ENCODE data around the gene SIRPB2.

Gene SIRPB2

DNA sequence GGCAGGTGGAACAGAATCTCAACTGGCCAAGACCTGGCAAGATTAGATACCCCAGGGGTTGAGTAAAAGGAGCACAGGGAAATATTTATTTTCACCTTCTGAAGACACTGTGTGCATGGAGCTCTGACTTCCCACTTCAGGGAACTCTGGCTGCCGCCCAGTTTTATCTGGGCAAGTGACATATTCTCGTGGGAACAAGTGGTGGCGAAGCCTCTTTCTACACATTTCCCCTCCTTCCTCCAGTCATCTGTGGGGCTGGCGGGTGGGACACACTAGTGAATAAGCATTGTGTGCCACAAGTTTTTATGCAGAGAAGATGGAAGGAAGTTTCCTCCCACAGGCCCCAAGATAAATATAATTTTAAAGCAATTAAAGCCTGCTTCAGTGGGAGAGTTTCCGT lies 48.1 kb downstream of the SIRPB2 start:
- no peak for DNase-seq (ENCODE audit: low read depth in 2 of 2, low spot score in 1 of 2)

GRCh38 chr20:1442304-1442703 lies 48.9 kb downstream of the SIRPB2 start:
- DNase-seq (ENCODE audit: low read depth in 2 of 2, low spot score in 1 of 2): no peak

GRCh38 chr20:1441133-1441532 lies 50.1 kb downstream of the SIRPB2 start:
- DNase-seq (ENCODE audit: low read depth in 2 of 2, low spot score in 1 of 2): no peak

DNA sequence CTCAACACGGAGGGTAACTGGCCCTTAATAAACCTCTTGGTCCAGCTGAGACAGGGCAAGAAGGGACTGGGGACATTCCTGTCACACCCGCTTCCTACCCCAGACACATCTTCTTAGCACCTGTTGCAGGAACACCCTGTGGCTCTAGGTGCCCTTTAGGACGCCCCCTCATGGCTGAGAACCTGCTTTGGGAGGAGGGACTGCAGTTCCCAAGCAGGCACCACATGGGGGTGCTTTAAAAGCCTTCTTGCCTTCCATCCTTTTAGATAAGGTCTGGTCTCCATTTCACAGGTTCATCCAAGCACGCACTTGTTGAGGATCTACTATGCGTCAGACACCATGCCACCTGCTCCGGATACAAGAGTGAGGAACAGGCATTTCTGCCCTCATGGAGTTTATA lies 51.2 kb downstream of the SIRPB2 start:
- no peak for DNase-seq (ENCODE audit: low read depth in 2 of 2, low spot score in 1 of 2)

GRCh38 chr20:1438361-1438760 lies 52.9 kb downstream of the SIRPB2 start:
- no peak for DNase-seq (ENCODE audit: low read depth in 2 of 2, low spot score in 1 of 2)

- DNase-seq (ENCODE audit: low read depth in 2 of 2, low spot score in 1 of 2): peak; percentile 59 to 68
These were observed 53.9 kb downstream of the SIRPB2 start for GRCh38 chr20:1437235-1437904.

DNA sequence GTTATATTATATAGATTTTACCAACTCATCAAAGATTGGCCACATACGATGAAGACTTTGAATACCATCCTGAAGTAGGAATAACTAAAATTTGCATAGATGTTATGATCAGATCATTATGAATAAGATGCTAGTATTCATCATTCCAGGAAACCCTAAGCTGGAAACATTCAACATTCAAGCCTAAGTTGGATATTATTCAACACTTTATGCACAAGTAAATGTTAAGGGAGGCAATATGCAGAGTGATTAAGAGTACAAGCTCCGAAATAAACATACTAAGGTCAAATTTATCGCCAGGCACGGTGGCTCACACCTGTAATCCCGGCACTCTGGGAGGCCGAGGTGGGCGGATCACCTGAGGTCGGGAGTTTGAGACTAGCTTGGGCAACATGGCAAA lies 55.0 kb downstream of the SIRPB2 start:
- DNase-seq (ENCODE audit: low read depth in 2 of 2, low spot score in 1 of 2): no peak

GRCh38 chr20:1435337-1435699 lies 55.9 kb downstream of the SIRPB2 start:
- no peak for DNase-seq (ENCODE audit: low read depth in 2 of 2, low spot score in 1 of 2)

DNA sequence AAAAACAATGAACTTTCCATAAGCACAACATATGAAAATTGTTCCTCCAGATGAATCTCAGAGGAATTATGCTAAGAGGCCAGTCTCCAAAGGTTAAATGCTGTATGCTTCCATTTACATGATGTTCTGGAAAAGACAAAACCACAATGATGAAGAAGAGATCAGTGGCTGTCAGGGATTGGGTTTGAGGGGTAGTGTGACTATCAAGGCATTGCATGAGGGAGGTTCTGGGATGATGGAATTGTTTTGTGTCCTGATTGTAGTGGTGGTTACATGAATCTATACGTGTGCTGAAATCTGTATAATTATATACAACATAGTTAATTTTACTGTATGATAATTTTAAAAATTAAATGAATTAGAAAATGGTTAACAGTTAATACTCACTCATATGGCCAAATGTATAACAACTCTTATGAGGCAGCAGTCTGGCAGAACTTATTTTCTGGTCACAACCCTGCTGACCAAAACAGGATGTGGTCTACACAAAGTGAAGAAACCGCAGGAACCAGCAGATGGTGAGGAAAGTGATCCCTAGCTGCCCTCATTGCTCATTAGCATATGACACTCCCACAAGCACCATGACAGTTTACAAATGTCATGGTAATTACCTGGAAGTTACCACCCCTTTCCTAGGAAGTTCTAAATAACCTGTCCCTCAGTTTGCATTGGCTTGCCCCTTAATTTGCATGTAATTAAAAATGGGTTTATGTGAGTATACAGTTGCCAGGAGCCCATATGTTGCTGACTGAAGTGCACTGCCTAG lies 56.5 kb downstream of the SIRPB2 start:
- DNase-seq (ENCODE audit: low read depth in 2 of 2, low spot score in 1 of 2): peak; percentile 22 to 34

- no peak for DNase-seq (ENCODE audit: low read depth in 2 of 2, low spot score in 1 of 2)
These were observed 60.1 kb downstream of the SIRPB2 start for GRCh38 chr20:1431158-1431557.

GRCh38 chr20:1430004-1430451 lies 61.2 kb downstream of the SIRPB2 start:
- no peak for DNase-seq (ENCODE audit: low read depth in 2 of 2, low spot score in 1 of 2)

DNA sequence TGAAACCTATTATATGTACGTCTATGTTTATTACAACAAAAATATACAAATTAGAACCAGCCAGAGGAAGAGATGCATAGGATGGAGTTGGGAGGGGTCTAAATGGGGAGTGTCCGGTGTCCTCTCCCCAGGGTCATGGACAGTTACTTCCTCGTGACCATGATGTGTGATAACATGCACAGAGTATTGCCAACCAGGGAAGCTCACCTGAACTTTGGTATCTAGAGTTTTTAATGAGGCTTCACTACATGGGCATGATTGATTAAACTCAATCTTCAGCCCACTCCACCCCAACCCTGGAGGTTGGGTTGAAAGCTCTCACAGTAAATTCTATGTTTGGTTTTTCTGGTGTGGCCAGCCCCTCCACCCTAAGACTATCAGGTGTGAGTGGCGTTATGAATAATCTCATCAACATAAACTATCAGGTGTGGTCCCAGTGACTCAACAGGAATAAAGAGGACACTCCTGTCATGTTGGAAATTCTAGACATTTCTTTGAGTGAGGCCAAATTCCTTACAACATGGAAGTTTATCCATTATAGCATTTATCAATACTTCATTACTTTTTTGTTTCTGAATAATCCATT lies 62.0 kb downstream of the SIRPB2 start:
- DNase-seq (ENCODE audit: low read depth in 2 of 2, low spot score in 1 of 2): no peak

DNA sequence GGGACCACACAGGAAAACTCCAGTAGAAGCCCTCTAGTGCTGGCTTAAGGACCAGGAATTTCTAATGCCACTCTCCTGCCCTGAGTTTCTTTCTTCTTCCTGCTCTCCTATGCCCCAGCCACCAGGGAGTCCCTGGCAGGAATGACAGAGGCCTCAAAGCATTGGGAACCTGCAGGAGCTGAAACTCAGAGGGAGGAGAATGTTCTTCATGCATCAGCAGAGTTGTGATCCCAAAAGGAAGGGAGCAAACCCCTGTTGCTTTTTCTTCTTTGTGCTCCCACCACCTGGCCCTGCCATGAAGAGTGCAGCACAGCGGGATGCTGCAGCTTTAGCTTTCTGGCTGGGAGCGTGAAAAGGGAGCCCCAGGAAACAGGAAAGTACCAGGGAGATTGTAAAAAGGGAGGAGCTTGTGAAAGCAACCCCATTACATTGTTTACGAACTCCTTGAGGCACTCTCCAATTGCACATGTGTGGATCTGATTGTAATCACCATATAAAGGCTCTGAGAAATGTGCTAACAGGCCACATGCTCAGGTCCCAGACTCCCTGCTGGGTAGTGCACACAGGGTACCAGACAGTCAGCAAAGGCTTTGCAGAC lies 63.7 kb downstream of the SIRPB2 start:
- no peak for DNase-seq (ENCODE audit: low read depth in 2 of 2, low spot score in 1 of 2)

DNA sequence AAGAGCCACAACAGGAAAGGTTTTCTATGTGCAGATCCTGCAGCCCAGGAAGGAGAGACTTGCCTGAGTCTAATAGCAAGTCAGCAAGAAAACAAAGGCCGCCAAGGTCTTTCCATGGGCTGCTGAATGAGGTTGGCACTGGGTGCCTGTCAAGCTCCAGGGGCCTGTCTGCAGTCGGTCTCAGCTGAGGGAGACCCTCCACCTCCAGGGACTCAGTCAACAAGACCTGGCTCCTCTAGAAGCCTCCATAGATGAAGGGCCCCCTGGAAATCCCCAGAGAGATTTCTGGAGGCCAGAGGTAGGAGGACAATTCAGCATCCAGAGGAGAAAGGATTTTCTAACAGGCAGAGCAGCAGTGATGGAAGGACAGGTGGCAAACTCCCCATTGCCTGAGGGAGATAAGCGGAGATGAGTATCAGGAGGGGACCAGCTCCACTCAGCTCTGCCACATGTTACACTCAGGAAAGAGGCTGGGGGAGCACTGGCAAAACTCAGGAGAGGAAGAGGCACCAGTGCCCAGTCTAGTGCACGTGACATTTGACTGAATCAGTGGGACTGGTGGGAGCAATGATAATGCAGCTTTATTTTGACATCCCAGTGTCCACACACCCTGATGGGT lies 64.9 kb downstream of the SIRPB2 start:
- no peak for DNase-seq (ENCODE audit: low read depth in 2 of 2, low spot score in 1 of 2)

All from stimulated activated CD8-positive, alpha-beta memory T cell treated with anti-CD3 and anti-CD28 coated beads, Interleukin-4, amount 100 ng/mL, for 1 hour (primary cell).